ENCODE measurements around the gene APIP.

Gene APIP

GRCh38 chr11:34887260-34887659 lies 28.9 kb downstream of the APIP start:
- DNase-seq (ENCODE audit: low spot score), result no peak

- DNase-seq (ENCODE audit: low spot score), result no peak
These were observed 29.6 kb downstream of the APIP start for GRCh38 chr11:34886609-34887008.

GRCh38 chr11:34881900-34882299 lies 34.3 kb downstream of the APIP start:
- no peak for DNase-seq (ENCODE audit: low spot score)

DNA sequence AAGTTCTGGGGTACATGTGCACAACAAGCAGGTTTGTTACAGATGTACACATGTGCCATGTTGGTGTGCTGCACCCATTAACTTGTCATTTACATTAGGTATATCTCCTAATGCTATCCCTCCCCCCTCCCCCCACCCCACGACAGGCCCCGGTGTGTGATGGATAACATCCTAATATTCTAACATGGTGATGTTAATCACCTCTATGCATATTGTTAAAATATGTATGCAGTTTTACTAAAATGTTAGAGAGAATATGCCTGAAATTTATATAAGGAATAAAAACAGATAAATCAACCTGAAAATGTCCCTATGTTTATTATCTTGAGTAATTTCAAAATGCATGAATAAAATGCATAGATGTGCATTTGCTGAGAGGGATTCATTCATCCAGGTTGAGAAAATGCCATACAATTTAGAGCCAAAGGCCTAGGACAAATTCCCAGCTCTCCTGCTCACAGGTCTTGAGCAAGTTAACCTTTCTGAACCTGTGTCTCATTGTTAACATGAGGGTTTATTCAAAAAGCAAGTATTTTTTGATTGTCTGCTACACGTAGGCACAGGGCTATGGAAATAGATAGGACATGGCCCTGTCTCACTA lies 38.7 kb downstream of the APIP start:
- DNase-seq (ENCODE audit: low spot score), result no peak

DNA sequence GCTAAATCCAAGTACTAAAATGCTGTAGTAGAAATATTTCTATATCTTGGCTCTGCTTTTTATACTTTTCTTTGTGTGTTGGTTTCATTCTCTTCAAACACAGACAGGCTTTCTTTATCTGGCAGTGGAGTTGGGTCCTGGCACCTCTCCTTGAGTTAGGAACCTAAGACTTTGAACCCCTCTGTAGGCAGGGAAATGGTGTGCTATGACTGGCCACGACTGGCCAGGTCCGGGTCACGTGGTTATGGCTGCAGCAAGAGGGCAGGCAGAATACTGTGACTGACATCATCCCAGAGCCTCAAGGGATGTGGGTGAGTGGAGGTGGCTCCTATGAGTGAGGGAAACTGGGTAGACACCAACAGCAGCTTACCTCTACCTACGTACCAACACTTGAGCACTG lies 42.0 kb downstream of the APIP start:
- DNase-seq (ENCODE audit: low spot score), result no peak

GRCh38 chr11:34870548-34871196 lies 45.5 kb downstream of the APIP start:
- DNase-seq (ENCODE audit: low spot score), result no peak

GRCh38 chr11:34869425-34869824 lies 46.8 kb downstream of the APIP start:
- no peak for DNase-seq (ENCODE audit: low spot score)

- no peak for DNase-seq (ENCODE audit: low spot score)
These were observed 49.8 kb downstream of the APIP start for GRCh38 chr11:34866375-34866774.

GRCh38 chr11:34865261-34865660 lies 50.9 kb downstream of the APIP start:
- DNase-seq (ENCODE audit: low spot score), result no peak

- DNase-seq (ENCODE audit: low spot score), result no peak
These were observed 51.8 kb downstream of the APIP start for GRCh38 chr11:34864424-34864823.

- no peak for DNase-seq (ENCODE audit: low spot score)
These were observed 53.1 kb downstream of the APIP start for GRCh38 chr11:34863048-34863447.

DNA sequence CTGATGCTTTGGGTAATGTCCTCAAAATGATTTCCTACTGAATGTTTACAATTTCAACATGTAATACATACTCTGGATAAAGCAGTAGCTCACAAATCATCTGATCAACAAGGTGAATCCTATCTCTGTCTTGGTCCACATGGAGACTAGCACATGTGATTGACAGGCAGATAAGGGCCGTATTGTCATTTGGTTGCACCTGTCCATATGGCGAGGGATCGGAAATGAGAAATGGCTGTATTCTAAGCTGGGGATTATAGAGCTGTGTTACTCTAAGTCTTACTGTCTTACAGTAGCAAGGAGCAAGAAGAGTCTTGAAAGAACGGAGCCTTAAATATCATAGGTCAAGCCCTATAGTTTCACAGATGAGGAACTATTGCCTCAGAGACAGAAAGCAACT lies 55.7 kb downstream of the APIP start:
- DNase-seq (ENCODE audit: low spot score), result no peak

DNA sequence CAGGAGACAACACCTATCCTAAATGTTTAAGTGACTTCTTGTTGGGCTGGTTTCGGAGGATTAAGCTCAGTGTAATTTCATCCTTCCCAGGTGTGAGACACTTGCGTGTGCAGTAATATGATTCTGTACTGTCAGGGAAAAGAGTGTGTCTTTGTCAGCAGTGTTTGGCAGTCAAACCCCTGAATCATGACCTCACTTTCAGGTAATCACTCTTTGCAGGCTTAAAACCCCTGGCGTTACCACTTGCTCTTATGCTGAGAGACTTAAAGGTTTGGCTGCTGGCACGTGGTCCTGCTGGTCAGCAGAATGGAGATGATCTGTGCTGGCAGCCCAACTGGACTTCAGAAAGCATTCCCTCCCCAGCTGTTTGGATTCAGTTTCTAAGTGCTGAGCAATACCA lies 56.1 kb downstream of the APIP start:
- DNase-seq (ENCODE audit: low spot score), result no peak

- DNase-seq (ENCODE audit: low spot score), result no peak
These were observed 56.7 kb downstream of the APIP start for GRCh38 chr11:34859496-34859895.

DNA sequence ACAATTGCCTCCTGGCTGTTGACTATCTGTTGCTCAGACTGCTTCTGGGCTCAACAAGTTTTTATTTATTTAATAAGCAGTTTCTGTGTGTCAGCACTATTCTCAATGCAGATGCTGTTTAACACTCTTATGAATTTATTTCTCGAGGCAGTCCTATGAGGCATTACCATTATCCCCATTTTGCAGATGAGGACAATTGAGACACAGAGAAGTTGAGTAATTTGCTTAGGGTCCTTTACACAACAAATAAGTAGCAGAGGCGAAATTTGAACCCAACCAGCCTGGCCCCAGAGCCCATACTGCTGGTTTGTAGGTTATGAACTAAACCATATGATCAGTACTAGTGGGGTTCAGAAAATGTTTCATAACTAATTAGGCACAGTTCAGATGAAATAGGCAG lies 58.7 kb downstream of the APIP start:
- DNase-seq (ENCODE audit: low spot score), result no peak

DNA sequence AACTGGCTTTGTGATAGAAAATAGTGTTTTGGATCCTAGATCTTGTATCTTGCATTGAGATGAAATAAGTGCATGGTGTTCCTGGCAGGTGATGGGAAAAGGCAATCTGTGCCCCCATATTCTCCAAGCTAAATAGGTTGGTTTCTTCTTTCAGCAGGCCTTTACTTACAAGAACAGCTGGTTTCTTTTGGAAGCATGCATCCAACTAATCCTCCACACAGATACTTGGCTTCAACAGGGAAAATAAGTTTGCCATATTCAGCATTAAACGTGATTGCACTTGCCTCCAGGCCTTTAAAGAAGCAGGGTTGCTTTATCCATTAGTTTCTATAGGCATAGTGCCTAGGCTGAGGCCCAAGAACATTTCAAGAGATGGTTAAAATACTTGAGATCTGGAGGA lies 59.9 kb downstream of the APIP start:
- no peak for DNase-seq (ENCODE audit: low spot score)

- no peak for DNase-seq (ENCODE audit: low spot score)
These were observed 60.5 kb downstream of the APIP start for GRCh38 chr11:34855754-34856095.

DNA sequence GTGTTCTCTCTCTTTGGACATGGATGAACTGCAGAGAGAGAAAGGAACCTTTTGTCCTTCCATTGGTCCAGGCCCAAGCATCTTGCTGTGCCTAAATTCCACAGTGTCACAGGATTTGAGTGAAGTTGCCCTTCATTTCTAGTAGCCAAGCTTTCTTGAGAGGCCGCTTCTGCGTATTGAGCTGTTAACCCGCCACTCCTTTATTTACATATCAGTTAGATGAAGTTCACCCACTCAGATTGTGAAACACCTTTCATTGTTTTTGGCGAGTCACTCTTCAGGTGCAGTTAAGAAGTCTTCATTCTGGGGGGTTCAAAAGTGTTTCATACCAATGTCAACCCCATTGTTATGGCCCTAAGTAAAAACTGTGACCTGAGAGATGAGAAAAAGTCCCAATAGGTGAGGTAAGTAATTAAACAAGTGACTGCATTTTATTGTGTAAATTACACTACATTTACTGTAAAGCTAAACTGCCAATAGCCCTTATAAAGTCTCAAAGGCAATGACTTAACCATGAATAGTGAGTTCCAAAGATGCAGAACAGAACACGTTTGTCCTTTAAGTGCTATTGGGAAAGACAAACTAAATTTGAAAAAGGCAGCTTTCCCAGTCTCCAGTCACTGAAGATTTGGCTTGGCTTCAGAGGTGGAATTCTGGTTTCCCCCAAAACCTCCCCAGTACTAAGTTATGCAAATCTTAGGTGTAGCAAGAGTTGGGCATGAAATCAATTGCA lies 61.0 kb downstream of the APIP start:
- DNase-seq (ENCODE audit: low spot score), result no peak

GRCh38 chr11:34851916-34852315 lies 64.3 kb downstream of the APIP start:
- no peak for DNase-seq (ENCODE audit: low spot score)

DNA sequence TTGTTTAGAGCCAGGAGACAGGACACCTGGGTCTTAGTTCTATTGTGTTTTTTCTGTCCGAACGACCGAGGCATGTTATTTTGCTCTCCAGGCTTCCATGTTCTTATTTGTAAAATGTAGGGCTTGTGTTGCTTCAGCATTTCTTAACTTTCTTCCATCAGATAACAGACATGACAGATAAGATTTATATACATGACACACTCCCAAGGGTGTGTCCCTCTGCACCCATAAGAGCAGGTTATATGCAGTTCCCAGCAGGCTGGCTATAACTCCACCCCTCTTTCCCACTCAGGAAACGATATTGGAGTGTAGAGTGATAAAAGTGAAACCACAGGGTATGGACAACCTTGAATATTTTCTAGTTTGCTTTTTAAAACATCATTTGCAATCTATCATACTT lies 65.8 kb downstream of the APIP start:
- no peak for DNase-seq (ENCODE audit: low spot score)

DNA sequence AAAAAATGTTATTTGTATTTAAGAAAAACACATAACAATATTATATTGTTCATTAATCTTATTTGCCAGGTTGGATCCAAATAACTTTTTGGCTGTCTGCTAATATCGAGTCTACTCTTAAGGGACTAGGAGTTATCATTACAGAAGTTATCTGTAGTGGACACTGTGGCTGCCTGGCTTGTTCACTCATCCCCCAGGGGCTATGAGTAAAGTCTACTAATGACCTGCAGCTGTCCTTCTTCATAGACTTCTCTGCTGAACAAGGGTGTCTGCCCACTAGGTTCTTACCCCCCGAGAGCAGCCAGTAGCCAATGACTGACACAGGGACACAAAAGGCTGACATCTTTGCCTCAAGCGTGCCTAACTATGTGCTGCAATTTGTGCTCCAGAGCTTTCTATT lies 69.7 kb downstream of the APIP start:
- no peak for DNase-seq (ENCODE audit: low spot score)

GRCh38 chr11:34844463-34845112 lies 71.6 kb downstream of the APIP start:
- DNase-seq (ENCODE audit: low spot score), result no peak

- DNase-seq (ENCODE audit: low spot score), result no peak
These were observed 72.9 kb downstream of the APIP start for GRCh38 chr11:34843271-34843670.

Measured in germinal center (tissue), 1 donor.